ENCODE data around the gene ZNF808. TPM values are rescaled to one million over a fixed set of nuclear protein-coding genes. Genes with fewer than 3 reads are reported as not detected.
"Not testable (repeated sequence)": the region's sequence is repeated elsewhere in the genome, so short reads cannot be mapped to it uniquely, and the experiment has no call there.

ZNF808 gene
- total and polyA plus RNA-seq, 9 of the 15 experiments (the other 6 are each of a cell fraction or from before 2014, with no cell fraction given): 3.1 to 20.1 (median 10.9) TPM

DNA sequence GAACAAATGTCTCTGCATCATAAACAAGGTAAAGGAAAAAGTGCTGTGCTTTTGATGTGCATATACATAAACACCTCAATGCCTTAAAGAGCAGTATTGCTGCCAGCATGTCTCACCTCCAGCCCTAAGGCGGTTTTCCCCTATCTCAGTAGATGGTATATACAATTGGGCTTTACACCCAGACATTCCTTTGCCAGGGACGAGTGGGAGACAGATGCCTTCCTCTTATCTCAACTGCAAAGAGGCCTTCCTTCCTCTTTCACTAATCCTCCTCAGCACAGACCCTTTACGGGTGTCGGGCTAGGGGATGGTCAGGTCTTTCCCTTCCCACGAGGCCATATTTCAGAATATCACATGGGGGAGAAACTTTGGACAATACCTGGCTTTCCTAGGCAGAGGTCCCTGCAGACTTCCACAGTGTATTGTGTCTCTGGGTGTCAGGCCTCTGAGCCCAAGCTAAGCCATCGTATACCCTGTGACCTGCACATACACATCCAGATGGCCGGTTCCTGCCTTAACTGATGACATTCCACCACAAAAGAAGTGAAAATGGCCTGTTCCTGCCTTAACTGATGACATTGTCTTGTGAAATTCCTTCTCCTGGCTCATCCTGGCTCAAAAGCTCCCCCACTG lies 43.2 kb upstream of the ZNF808 start:
- H3K27ac ChIP-seq (ENCODE audit: extremely low read depth, low read depth, low read length); BruUV-seq (replicated peaks); H3K4me2 ChIP-seq (ENCODE audit: insufficient read depth, low read length); H3K9ac ChIP-seq (ENCODE audit: insufficient read depth in 1 of 2, low read depth in 2 of 2, low read length in 2 of 2); H3K27me3 ChIP-seq (ENCODE audit: control insufficient read depth in 2 of 2, insufficient read depth in 2 of 2, low read length in 2 of 2); H3K4me3 ChIP-seq; DNase-seq (ENCODE audit: extremely low read depth in 1 of 4, low spot score in 3 of 4); H3K4me1 ChIP-seq (replicated peaks in 1 of 2; ENCODE audit: control insufficient read depth in 2 of 2, insufficient read depth in 2 of 2, low read length in 2 of 2); intact Hi-C loops (cut with micrococcal nuclease); H3K79me2 ChIP-seq (ENCODE audit: control insufficient read depth, insufficient read depth, low read length); H3K9me3 ChIP-seq (replicated peaks; ENCODE audit: control insufficient read depth, insufficient read depth, low read depth, low read length); POLR2A ChIA-PET; H3K9me1 ChIP-seq (ENCODE audit: control insufficient read depth, insufficient read depth, low read length); H2AFZ ChIP-seq (ENCODE audit: low read depth, low read length); H4K20me1 ChIP-seq (replicated peaks; ENCODE audit: control insufficient read depth, insufficient read depth, low read length); CTCF ChIA-PET (ENCODE audit: low intra/inter-chr PET ratio); ATAC-seq; FAIRE-seq; H3K36me3 ChIP-seq (ENCODE audit: control insufficient read depth, insufficient read depth, low read length); in situ Hi-C loops (cut with MboI): not testable (repeated sequence)
- 0% methylated on average over 4 of the region's 7 CpGs for WGBS (ENCODE audit: insufficient coverage, low coverage, missing lambda C conversion rate)

DNA sequence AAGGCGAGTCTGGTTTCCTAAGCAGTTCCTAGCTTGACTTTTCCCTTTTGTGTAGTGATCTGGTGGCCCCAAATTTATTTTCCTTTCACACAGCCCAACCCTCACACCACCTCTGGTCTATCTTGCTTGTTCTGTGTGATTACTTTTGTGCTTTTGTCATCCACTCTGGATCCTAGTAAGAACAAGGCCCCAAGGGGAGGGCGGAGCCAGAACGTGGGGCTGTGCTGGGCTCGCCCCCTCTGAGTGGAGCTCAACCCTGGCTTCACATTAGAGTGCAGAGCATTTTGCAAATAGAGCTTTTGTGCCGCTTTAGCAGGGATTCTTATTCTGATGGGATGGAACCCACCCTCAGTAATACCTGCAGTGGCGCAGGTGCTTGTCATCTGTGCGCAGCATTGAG lies 42.4 kb upstream of the ZNF808 start:
- H3K36me3 ChIP-seq (ENCODE audit: control insufficient read depth, insufficient read depth, low read length); in situ Hi-C loops (cut with MboI); ATAC-seq; H3K27ac ChIP-seq (ENCODE audit: extremely low read depth, low read depth, low read length); H4K20me1 ChIP-seq (replicated peaks; ENCODE audit: control insufficient read depth, insufficient read depth, low read length); H3K9me3 ChIP-seq (replicated peaks; ENCODE audit: control insufficient read depth, insufficient read depth, low read depth, low read length); H3K27me3 ChIP-seq (ENCODE audit: control insufficient read depth in 2 of 2, insufficient read depth in 2 of 2, low read length in 2 of 2); BruUV-seq (replicated peaks); H3K4me3 ChIP-seq; POLR2A ChIA-PET; CTCF ChIA-PET (ENCODE audit: low intra/inter-chr PET ratio); H3K4me2 ChIP-seq (ENCODE audit: insufficient read depth, low read length); H3K4me1 ChIP-seq (replicated peaks in 1 of 2; ENCODE audit: control insufficient read depth in 2 of 2, insufficient read depth in 2 of 2, low read length in 2 of 2); H3K79me2 ChIP-seq (ENCODE audit: control insufficient read depth, insufficient read depth, low read length); intact Hi-C loops (cut with micrococcal nuclease); H3K9ac ChIP-seq (ENCODE audit: insufficient read depth in 1 of 2, low read depth in 2 of 2, low read length in 2 of 2); FAIRE-seq; DNase-seq (ENCODE audit: extremely low read depth in 1 of 4, low spot score in 3 of 4); H2AFZ ChIP-seq (ENCODE audit: low read depth, low read length); H3K9me1 ChIP-seq (ENCODE audit: control insufficient read depth, insufficient read depth, low read length): not testable (repeated sequence)
- WGBS (ENCODE audit: insufficient coverage, low coverage, missing lambda C conversion rate): 0% methylated on average over 7 of the region's 7 CpGs

DNA sequence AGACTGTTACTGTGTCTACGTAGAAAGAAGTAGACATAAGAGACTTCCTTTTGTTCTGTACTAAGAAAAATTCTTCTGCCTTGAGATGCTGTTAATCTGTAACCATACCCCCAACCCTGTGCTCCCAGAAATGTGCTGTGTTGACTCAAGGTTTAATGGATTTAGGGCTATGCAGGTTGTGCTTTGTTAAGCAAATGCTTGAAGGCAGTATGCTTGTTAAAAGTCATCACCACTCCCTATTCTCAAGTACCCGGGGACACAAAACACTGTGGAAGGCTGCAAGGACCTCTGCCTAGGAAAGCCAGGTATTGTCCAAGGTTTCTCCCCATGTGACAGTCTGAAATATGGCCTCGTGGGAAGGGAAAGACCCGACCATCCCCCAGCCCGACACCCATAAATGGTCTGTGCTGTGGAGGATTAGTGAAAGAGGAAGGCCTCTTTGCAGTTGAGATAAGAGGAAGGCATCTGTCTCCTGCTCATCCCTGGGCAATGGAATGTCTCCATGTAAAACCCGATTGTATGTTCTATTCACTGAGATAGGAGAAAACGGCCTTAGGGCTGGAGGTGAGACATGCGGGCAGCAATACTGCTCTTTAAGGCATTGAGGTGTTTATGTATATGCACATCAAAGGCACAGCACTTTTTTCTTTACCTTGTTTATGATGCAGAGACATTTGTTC lies 41.8 kb upstream of the ZNF808 start:
- H3K4me2 ChIP-seq (ENCODE audit: insufficient read depth, low read length); H3K27ac ChIP-seq (ENCODE audit: extremely low read depth, low read depth, low read length); intact Hi-C loops (cut with micrococcal nuclease); DNase-seq (ENCODE audit: extremely low read depth in 1 of 4, low spot score in 3 of 4); FAIRE-seq; H3K9ac ChIP-seq (ENCODE audit: insufficient read depth in 1 of 2, low read depth in 2 of 2, low read length in 2 of 2); H3K9me1 ChIP-seq (ENCODE audit: control insufficient read depth, insufficient read depth, low read length); H3K36me3 ChIP-seq (ENCODE audit: control insufficient read depth, insufficient read depth, low read length); H3K27me3 ChIP-seq (ENCODE audit: control insufficient read depth in 2 of 2, insufficient read depth in 2 of 2, low read length in 2 of 2); POLR2A ChIA-PET; H4K20me1 ChIP-seq (replicated peaks; ENCODE audit: control insufficient read depth, insufficient read depth, low read length); in situ Hi-C loops (cut with MboI); BruUV-seq (replicated peaks); H3K79me2 ChIP-seq (ENCODE audit: control insufficient read depth, insufficient read depth, low read length); H2AFZ ChIP-seq (ENCODE audit: low read depth, low read length); H3K9me3 ChIP-seq (replicated peaks; ENCODE audit: control insufficient read depth, insufficient read depth, low read depth, low read length); H3K4me3 ChIP-seq; H3K4me1 ChIP-seq (replicated peaks in 1 of 2; ENCODE audit: control insufficient read depth in 2 of 2, insufficient read depth in 2 of 2, low read length in 2 of 2); ATAC-seq; CTCF ChIA-PET (ENCODE audit: low intra/inter-chr PET ratio): not testable (repeated sequence)
- 0% methylated on average over 7 of the region's 8 CpGs for WGBS (ENCODE audit: insufficient coverage, low coverage, missing lambda C conversion rate)
